HUES6 (cell line): ENCODE results near the gene TSPAN4.

Source experiments
- H3K27ac ChIP-seq: 2 replicates; pipeline ENCODE4 v1.7.0; 2013; ENCODE audit warnings: low read depth, mild to moderate bottlenecking, low read length, inconsistent platforms
- H3K27me3 ChIP-seq: 2 replicates; pipeline ENCODE4 v1.6.1; 2013; ENCODE audit warnings: low read length; ENCODE audit not compliant: control insufficient read depth, insufficient read depth
- H3K36me3 ChIP-seq: 2 replicates; pipeline ENCODE4 v1.6.1; 2013; ENCODE audit warnings: low read length; ENCODE audit not compliant: control insufficient read depth, insufficient read depth
- H3K4me1 ChIP-seq: 2 replicates; pipeline ENCODE4 v1.6.1; 2013; ENCODE audit warnings: low read length; ENCODE audit not compliant: control insufficient read depth, insufficient read depth
- H3K4me3 ChIP-seq: 2 replicates; pipeline ENCODE4 v1.5.1; 2013; ENCODE audit warnings: low read depth, low read length
- H3K9ac ChIP-seq: one replicate; pipeline ENCODE4 v1.6.1; 2013; ENCODE audit warnings: mild to moderate bottlenecking, low read length
- H3K9me3 ChIP-seq: 2 replicates; pipeline ENCODE4 v1.6.1; 2013; ENCODE audit warnings: low read depth, low read length; ENCODE audit not compliant: control insufficient read depth, insufficient read depth

The TSPAN4 gene

DNA sequence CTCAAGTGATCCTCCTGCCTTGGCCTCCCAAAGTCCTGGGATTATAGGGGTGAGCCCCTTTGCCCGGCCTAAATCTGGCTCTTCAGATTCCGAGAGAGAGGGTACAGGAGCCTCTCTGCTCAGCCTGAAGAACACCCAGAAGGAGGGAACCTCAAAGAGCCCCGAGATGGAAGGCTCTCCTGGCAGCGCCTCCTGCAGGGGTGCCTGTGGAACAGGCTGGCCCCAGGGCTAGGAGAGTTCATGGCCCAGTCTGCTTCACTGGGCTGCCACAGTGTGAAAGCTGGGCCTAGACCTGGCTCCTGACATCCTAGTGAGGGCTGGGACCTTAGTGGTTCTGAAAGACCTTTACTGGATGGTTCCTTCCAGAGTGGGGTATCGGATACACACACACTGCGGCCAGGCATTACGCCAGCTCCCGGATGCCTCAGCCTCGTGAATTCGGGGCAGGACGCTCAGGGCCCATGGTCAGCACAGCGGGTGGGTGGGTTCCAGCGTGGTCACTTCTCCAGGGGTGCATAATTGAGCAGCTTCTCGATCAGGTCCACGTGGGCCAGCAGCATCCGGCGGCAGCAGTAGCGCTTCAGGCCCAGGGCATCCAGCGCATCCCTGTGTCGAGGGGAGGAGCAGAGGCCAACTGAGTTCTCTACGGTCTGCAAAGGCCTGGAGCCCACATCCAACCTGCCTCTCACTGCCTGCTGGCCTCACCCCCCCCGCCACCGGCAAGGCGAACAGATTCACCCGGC lies 2.6 kb upstream of the TSPAN4 start:
- Histone ChIP-seq H3K4me3 (no peak overlapping the region), H3K36me3 (peaks cover 45% of the 10 kb centered on the region), H3K4me1 (peaks cover 19% of the 10 kb centered on the region)

DNA sequence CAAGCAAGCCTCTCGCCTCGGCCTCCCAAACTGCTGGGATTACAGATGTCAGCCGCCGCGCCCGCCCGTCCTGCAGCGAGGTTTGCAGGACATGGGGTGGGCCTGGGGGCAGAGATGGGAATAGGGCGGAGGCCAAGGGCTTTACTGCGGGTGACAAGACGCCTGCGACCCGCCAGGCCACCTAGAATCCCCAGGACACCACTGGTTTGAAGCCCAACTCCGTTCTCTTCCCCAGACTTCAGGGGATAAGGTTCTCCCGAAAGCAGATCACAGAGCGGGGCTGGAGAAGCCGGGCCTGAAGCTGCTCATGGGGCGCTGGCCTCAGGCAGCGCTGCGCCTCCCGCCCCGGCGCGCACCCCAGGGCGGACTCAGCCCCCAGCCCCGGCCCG lies 677 bp upstream of the TSPAN4 start:
- H3K9me3 ChIP-seq: no peaks in the 10 kb centered on the region
- H3K27ac ChIP-seq: peak overlapping the region; percentile 100
- peak overlapping the region; percentile 100 for H3K9ac ChIP-seq
- peaks cover 34% of the 10 kb centered on the region for H3K4me1 ChIP-seq
- H3K36me3 ChIP-seq: peaks cover 40% of the 10 kb centered on the region
- peaks cover 6% of the 10 kb centered on the region; the same call in 1 of the 2 replicates for H3K27me3 ChIP-seq
- H3K4me3 ChIP-seq: peak overlapping the region; percentile 98

More for the DNA sequence above, 2.6 kb upstream of the TSPAN4 start:
- H3K9ac ChIP-seq: no peak overlapping the region
- H3K9me3 ChIP-seq: no peaks in the 10 kb centered on the region
- H3K27ac ChIP-seq: no peak overlapping the region
- no peaks in the 10 kb centered on the region for H3K27me3 ChIP-seq

DNA sequence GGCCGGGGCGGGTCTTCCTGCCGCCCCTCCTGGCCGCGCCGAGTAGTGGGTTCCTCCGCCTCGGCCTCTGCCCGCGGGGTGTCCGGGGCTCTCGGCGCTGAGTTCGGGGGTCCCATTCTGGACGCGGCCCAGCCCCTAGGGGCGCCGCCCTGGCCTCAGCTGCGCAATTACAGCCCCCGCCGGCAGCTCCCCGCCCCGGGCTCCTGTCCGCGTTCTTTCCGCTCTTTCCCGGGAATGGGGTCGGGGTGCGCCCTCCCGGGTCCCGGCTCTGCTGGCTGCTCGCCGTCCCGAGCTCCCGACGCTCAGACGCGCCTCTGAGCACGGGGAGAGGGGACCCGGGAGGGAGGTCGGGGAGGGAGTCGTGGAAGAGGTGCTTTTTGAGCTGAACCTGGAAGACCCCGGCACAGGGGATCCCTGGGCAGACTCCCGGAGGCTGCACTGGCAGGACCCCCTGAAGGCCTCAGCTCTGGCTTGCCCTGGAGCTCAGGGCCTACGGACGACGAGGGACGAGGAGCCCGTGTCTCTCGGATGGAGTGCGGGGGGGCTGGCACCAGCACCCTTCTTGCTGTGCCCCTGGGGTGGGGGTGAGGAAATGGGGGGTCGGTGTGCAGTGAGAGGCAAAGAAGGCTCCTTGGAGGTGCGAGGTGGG lies 558 bp downstream of the TSPAN4 start:
- Histone ChIP-seq H3K27ac (peak overlapping the region; percentile 36; the same call in 1 of the 2 replicates), H3K9ac (peak overlapping the region; percentile 67), H3K4me1 (peaks cover 34% of the 10 kb centered on the region), H3K4me3 (peak overlapping the region; percentile 98), H3K9me3 (no peaks in the 10 kb centered on the region), H3K36me3 (peaks cover 28% of the 10 kb centered on the region), H3K27me3 (peaks cover 6% of the 10 kb centered on the region; the same call in 1 of the 2 replicates)

DNA sequence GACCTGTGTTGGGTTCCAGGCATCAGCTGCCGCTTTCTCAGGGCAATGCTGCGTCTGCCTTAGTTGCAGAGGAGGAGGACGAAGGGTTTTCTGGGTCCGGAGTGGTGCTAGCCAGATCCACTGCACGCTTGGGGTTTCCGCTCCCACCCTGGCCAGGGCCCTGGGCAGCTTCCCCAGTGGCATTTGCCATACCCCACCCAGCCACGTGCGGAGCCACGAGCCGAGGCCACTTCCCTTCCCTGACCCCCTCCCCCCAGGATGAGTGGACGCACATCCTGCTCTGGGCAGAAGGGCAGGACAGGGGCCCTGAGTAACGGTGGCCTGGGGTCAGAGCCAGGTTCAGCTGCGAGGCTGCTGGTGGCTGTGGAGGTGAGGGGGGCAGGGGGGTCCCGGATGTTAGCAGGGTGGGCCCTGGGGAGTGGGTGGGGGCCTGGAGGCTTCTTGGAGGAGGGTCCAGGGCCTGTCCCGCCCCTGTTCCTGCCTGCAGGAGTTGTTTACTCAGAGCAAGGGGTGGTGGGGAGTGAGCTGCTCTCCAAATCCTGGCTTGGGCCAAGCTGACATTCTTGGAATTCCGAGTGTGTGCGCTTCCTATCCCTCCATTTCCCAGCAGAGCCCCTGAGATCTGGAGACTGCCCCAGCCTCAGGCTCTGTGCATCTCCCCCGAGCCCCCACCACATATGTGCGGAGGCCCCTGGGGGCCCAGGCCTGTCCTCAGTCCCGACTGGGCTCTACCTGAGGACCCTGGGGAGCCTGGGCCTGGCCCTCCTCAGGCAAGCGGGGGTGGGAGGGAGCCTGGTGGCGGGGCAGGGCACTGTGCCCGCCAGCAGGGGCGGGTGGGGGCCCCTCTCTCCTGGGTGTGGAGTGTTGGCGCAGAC lies 1.4 kb downstream of the TSPAN4 start:
- peaks cover 13% of the 10 kb centered on the region; the same call in 1 of the 2 replicates for H3K27me3 ChIP-seq
- peak overlapping the region; percentile 67 for H3K9ac ChIP-seq
- H3K4me1 ChIP-seq: peaks cover 35% of the 10 kb centered on the region
- peak overlapping the region; percentile 61; the same call in 1 of the 2 replicates for H3K27ac ChIP-seq
- no peaks in the 10 kb centered on the region for H3K9me3 ChIP-seq
- H3K36me3 ChIP-seq: peaks cover 21% of the 10 kb centered on the region
- H3K4me3 ChIP-seq: peak overlapping the region; percentile 98

DNA sequence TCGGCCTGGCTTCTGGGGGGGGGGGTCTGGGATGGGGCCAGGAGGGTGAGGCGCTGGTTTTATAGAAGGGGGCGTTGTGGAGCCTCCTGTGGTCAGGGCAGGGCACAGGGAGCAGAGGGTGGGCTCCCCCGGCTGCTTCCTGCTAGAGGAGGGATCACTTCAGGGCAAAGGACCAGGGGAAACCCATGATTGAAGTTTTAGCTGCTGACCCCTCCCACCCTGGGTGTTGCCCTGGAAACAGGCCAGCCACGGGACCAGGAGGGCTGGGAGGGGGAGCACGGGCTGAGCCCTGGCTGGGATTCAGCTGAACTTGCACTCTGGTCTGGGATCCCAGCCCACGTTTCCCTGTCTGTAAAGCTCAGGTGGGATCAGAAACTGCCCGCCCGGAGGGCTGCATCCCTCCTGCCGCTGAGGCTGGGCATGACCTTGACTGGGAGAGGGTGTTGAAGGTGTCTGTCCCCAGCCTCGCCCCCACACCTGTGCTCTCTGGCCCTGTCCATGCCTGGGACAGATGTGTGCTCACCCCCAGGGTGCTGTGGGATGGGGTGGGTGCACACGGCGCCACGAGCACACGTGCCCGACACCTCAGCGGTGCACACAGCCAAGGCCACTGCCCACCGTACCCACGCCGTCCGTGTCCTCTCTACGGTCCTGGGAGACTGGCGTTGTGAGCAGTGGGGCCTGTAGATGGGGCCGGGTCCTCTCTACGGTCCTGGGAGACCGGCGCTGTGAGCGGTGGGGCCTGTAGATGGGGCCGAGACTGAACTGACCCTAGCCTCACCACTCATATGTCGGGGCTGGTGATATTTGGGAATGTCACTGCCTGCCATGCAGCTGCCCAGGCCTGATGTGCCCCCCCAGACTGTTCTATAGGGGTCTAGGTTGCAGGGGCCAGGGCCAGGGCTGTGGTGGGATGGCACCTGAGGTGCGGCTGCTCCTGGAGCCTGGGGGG lies 2.3 kb downstream of the TSPAN4 start:
- peaks cover 36% of the 10 kb centered on the region for H3K4me1 ChIP-seq
- H3K36me3 ChIP-seq: peaks cover 12% of the 10 kb centered on the region
- peak overlapping the region; percentile 98 for H3K4me3 ChIP-seq
- peak overlapping the region; percentile 59 for H3K9ac ChIP-seq
- H3K27ac ChIP-seq: peak overlapping the region; percentile 61; the same call in 1 of the 2 replicates
- no peaks in the 10 kb centered on the region for H3K9me3 ChIP-seq
- H3K27me3 ChIP-seq: peaks cover 17% of the 10 kb centered on the region; the same call in 1 of the 2 replicates

DNA sequence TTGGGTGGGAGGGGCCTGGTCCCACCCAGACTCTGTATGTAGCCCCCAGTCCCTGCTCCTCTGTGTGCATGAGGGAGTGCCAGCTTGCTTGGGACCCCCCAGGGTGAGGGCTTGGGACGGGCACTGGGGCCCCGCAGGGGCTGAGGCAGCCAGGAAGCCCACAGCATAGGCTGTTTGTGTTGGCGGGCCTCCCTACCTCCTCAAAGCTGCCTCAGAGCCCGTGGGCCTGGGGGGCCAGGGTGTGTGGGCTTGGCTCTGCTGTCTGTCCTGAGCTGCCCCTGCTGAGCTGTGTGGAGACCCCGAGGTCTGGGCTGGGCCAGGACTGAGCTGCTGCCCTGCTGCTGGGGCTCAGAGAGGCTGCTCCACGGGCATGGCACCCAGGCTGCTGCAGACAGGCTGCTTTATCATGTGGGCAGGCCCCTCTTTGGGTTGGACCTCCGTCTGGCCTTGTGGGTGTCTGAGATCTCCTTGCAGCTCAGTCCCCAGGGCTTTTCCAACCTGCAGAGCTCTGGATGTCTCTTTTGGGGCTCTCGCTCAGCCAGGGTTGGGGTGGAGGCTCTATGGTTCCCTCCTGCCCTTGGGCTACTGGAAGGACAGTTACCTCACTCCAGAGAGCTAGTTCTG lies 3.3 kb downstream of the TSPAN4 start:
- Histone ChIP-seq H3K27ac (0 out of 2 replicates have a peak overlapping the region, but pooled peaks have one; percentile 26), H3K9me3 (no peaks in the 10 kb centered on the region), H3K4me3 (no peak overlapping the region), H3K36me3 (peaks cover 2% of the 10 kb centered on the region; the same call in 1 of the 2 replicates), H3K4me1 (peaks cover 35% of the 10 kb centered on the region), H3K9ac (no peak overlapping the region), H3K27me3 (peaks cover 27% of the 10 kb centered on the region; the same call in 1 of the 2 replicates)

DNA sequence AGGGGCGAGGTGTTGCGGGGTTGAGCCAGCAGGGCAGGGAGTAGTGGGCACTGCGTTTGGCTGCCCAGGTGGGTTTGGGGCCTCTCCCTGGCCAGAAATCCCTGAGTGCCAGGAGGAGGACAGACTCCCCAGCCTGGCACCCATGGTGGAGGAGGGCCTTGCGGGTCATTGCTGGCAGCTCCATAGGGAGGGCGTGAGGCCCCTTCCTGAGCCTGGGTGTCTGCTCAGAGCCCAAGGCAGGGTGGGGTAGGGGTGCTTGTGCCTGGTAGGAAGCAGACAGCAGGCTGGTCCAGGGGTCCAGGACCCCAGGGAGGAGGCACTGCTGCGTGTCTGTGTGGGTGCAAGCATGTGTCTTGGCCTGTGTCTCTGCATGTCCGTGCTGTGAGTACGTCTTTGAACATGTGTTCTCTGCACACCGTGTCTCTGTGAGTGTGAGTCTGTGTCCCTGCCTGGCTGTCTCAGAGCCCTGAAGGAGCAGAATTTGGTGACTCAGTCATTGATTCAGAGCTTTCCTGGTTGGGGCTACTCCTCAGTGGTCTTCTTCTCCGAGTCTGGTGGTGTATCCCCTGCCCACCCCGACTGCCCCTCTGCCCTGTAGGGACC lies 3.9 kb downstream of the TSPAN4 start:
- Histone ChIP-seq H3K9me3 (no peaks in the 10 kb centered on the region), H3K27ac (no peak overlapping the region), H3K27me3 (peaks cover 30% of the 10 kb centered on the region; the same call in 1 of the 2 replicates), H3K4me3 (no peak overlapping the region), H3K9ac (no peak overlapping the region), H3K36me3 (no peaks in the 10 kb centered on the region), H3K4me1 (peaks cover 37% of the 10 kb centered on the region)

DNA sequence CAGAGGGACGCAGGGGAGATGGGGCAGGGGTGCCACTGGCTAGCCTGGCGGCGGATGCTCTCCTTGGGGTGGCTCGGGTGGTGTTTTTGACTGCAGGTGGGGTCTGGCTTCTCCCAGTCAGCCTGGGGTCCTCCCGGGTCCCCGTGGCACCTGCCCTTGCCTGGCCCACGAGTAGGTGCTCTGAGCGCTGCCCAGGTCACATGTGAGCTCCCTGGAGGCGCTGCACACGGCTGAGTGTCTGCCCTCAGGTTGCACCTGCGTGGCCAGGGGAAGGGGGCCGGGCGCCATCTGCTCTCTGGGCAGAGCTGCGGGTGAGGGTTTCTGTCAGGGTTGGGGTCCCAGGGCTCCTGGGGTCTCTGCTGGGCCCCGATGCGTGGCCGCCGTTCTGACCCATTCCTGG lies 5.2 kb downstream of the TSPAN4 start:
- Histone ChIP-seq H3K4me1 (peaks cover 39% of the 10 kb centered on the region), H3K36me3 (no peaks in the 10 kb centered on the region), H3K4me3 (no peak overlapping the region), H3K27ac (no peak overlapping the region), H3K27me3 (peaks cover 30% of the 10 kb centered on the region; the same call in 1 of the 2 replicates), H3K9ac (no peak overlapping the region), H3K9me3 (no peaks in the 10 kb centered on the region)

DNA sequence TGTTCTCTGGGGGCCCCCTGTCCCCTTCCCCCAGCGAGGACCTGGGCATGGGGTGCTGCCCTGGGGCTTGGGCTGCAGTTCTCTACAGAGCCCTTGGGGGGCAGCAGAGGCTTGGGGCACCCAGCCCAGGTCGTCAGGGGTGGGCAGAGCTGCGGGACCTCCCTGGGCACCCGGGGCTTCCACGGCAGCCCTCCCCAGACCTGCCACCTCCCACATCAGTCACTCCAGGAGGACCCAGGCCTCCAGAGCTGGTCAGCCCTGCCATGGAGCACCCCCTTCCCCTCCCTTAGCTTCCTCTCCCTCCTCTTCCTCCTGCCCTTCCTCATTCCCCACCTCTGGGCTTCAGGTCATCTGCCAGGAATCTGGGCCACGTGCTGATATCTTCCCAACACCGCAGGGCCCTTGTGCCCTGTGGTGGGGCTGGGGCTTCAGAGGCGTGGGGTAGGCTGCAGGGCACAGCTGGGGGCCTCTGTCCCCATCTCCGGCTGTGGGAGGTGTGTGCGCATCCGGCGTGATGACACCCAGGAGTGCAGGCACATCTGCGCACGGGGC lies 5.8 kb downstream of the TSPAN4 start:
- no peaks in the 10 kb centered on the region for H3K9me3 ChIP-seq
- peaks cover 41% of the 10 kb centered on the region for H3K4me1 ChIP-seq
- no peaks in the 10 kb centered on the region for H3K36me3 ChIP-seq
- H3K27ac ChIP-seq: no peak overlapping the region
- no peak overlapping the region for H3K9ac ChIP-seq
- peaks cover 30% of the 10 kb centered on the region; the same call in 1 of the 2 replicates for H3K27me3 ChIP-seq
- peak overlapping the region; percentile 74 for H3K4me3 ChIP-seq
